Endothelial cell of umbilical vein (primary cell): ENCODE data around the gene SARNP. TPM values are rescaled to one million over a fixed set of nuclear protein-coding genes. Genes with fewer than 3 reads are reported as not detected.

Experiments
- BruUV-seq: library from RNA; stranded (reverse); fragments of 400-500 nt; replicated peaks from 2 replicates; lab custom pipeline; 2021; lab: Mats Ljungman, UMichigan
- CTCF ChIA-PET: fragments of 300-600, 350-600 bp; sonication (Branson Sonifier 250); formaldehyde crosslinking; loops from one replicate; lab custom pipeline; 2021; ENCODE audit warnings: antibody characterized with exemption, inconsistent platforms; lab: Charles Lee
- POLR2A ChIA-PET: fragments of 300-600, 350-600 bp; sonication (Branson Sonifier 250); formaldehyde crosslinking; loops from one replicate; lab custom pipeline; 2021; ENCODE audit warnings: antibody characterized with exemption, inconsistent platforms; lab: Charles Lee
- DNase-seq: peaks from one replicate; pipeline ENCODE4 v3.0.0-alpha.2; 2011; ENCODE audit warnings: low read depth, low spot score
- FAIRE-seq: peaks from 2 replicates; lab custom pipeline; 2011; peaks lifted over from hg19 to GRCh38; lab: Jason Lieb, UNC
- H2AFZ ChIP-seq: 2 replicates; pipeline ENCODE4 v1.6.0; 2012; ENCODE audit warnings: low read depth, low read length, control low read depth, inconsistent platforms
- H3K27ac ChIP-seq: 2 replicates; pipeline ENCODE4 v1.5.1; 2011; ENCODE audit warnings: low read depth, mild to moderate bottlenecking, control low read depth, low read length, moderate library complexity; ENCODE audit not compliant: insufficient read depth
- H3K27me3 ChIP-seq, 2 experiments: 2 replicates each; pipeline versions ENCODE4 v1.6.0 to v1.6.1; 2011; ENCODE audit warnings: low read length in 2 of 2, mixed read lengths in 1 of 2; ENCODE audit not compliant: control insufficient read depth in 2 of 2, insufficient read depth in 2 of 2
- H3K36me3 ChIP-seq, 2 experiments: 2 replicates in 1 of 2; 3 replicates in 1 of 2; pipeline ENCODE4 v1.5.1; 2011; ENCODE audit warnings: low read length in 2 of 2, mild to moderate bottlenecking in 1 of 2, moderate library complexity in 1 of 2; ENCODE audit not compliant: control insufficient read depth in 2 of 2, insufficient read depth in 2 of 2; ENCODE audit errors: extremely low read depth in 1 of 2
- H3K4me1 ChIP-seq: 3 replicates; pipeline ENCODE4 v1.5.1; 2011; ENCODE audit warnings: mild to moderate bottlenecking, low read length; ENCODE audit not compliant: control insufficient read depth, insufficient read depth; ENCODE audit errors: extremely low read depth
- H3K4me2 ChIP-seq: 2 replicates; pipeline ENCODE4 v1.6.1; 2011; ENCODE audit warnings: low read length, control low read depth, mixed read lengths; ENCODE audit not compliant: insufficient read depth
- H3K4me3 ChIP-seq, 3 experiments: fragments of 200-600 bp in 1 of 3; sonication (generic), shearing (Covaris generic) in 1 of 3; replicated peaks in 1 of 3; 2 replicates each; pipeline ENCODE4 v1.5.1; 2011 to 2016; ENCODE audit warnings: control low read depth in 3 of 3, low read length in 3 of 3, mild to moderate bottlenecking in 2 of 3, inconsistent platforms in 1 of 3, low read depth in 1 of 3, moderate library complexity in 1 of 3; ENCODE audit not compliant: insufficient read depth in 1 of 3
- H3K79me2 ChIP-seq: 2 replicates; pipeline ENCODE4 v1.6.0; 2012; ENCODE audit warnings: low read length, inconsistent platforms; ENCODE audit not compliant: control insufficient read depth, insufficient read depth
- H3K9ac ChIP-seq: replicated peaks from 2 replicates; pipeline ENCODE3; 2011; ENCODE audit warnings: low read length, control low read depth; ENCODE audit not compliant: insufficient read depth; ENCODE audit errors: extremely low read depth
- H3K9me1 ChIP-seq: replicated peaks from 3 replicates; pipeline ENCODE4 v1.6.0; 2011; ENCODE audit warnings: mild to moderate bottlenecking, low read length; ENCODE audit not compliant: control insufficient read depth, insufficient read depth; ENCODE audit errors: extremely low read depth
- H3K9me3 ChIP-seq: replicated peaks from 2 replicates; pipeline ENCODE4 v1.5.1; 2012; ENCODE audit warnings: low read length, inconsistent platforms; ENCODE audit not compliant: control insufficient read depth, insufficient read depth
- H4K20me1 ChIP-seq: replicated peaks from 2 replicates; pipeline ENCODE3; 2011; ENCODE audit warnings: mild to moderate bottlenecking, low read length; ENCODE audit not compliant: control insufficient read depth, insufficient read depth; ENCODE audit errors: extremely low read depth
- EZH2 ChIP-seq: IDR thresholded peaks from 2 replicates; pipeline ENCODE4 v1.6.1; 2012; ENCODE audit warnings: borderline replicate concordance, low read depth, mild to moderate bottlenecking, moderate library complexity, low read length, inconsistent platforms; ENCODE audit not compliant: severe bottlenecking
- FOS ChIP-seq: IDR thresholded peaks from 2 replicates; pipeline ENCODE4 v1.6.1; 2011; ENCODE audit warnings: mild to moderate bottlenecking, low read length, moderate library complexity, borderline replicate concordance; ENCODE audit not compliant: insufficient read depth
- GATA2 ChIP-seq: IDR thresholded peaks from 2 replicates; pipeline ENCODE4 v1.7.0; 2011; ENCODE audit warnings: low read depth, mild to moderate bottlenecking, moderate library complexity, mixed read lengths, low read length; ENCODE audit not compliant: insufficient read length, insufficient read depth
- JUN ChIP-seq: IDR thresholded peaks from 2 replicates; pipeline ENCODE4 v1.6.1; 2011; ENCODE audit warnings: borderline replicate concordance, low read depth; ENCODE audit not compliant: insufficient read length, insufficient read depth
- MYC ChIP-seq: IDR thresholded peaks from one replicate; pipeline ENCODE4 v1.6.1; 2011; ENCODE audit warnings: mild to moderate bottlenecking, low read depth, low read length
- POLR2A ChIP-seq: IDR thresholded peaks from 2 replicates; pipeline ENCODE4 v1.6.1; 2012; ENCODE audit warnings: low read depth, mild to moderate bottlenecking, control low read depth, low read length
- POLR2AphosphoS5 ChIP-seq: IDR thresholded peaks from 2 replicates; pipeline ENCODE4 v1.6.1; 2012; ENCODE audit warnings: low read depth, mild to moderate bottlenecking, control low read depth, low read length, moderate library complexity; ENCODE audit not compliant: insufficient read depth
- dilution Hi-C: fragments of 300-500 bp; cut with MboI; formaldehyde crosslinking; loops from one replicate; pipeline ENCODE4 v1.15.0; 2019; ENCODE audit warnings: low sequenced_read_pairs; ENCODE audit not compliant: extremely low pct_ligation_motif_present
- intact Hi-C: fragments of 100-400 bp; cut with micrococcal nuclease; formaldehyde crosslinking; loops from one replicate; pipeline ENCODE4 v1.10.0; 2022
- polyA plus RNA-seq, 4 experiments: library from polyadenylated mRNA; depleted of rRNA in 3 of 4; stranded (reverse) in 3 of 4; unstranded in 1 of 4; fragments of >200 nt; gene quantifications; 2 replicates each; pipeline versions ENCODE4 v1.2.1 to v1.2.3, GENCODE V29; 2011 to 2012; ENCODE audit warnings: missing spikeins in 1 of 4
- total RNA-seq: library from RNA; stranded (reverse); gene quantifications from 2 replicates; pipeline ENCODE4 v1.2.3, GENCODE V29; 2021
- TF ChIP-seq, protein P1 (sequence below), 2 donors: IDR thresholded peaks; 1 replicate in 1 of 2; 2 replicates in 1 of 2; pipeline ENCODE4 v1.5.1; 2011; ENCODE audit warnings: low read length in 2 of 2, mild to moderate bottlenecking in 2 of 2, moderate library complexity in 2 of 2, control low read depth in 1 of 2, inconsistent platforms in 1 of 2, low read depth in 1 of 2; ENCODE audit not compliant: insufficient read depth in 1 of 2; ENCODE audit errors: extremely low read depth in 1 of 2
- TF ChIP-seq, protein P2 (sequence below): IDR thresholded peaks from 2 replicates; pipeline ENCODE4 v1.6.1; 2011; ENCODE audit not compliant: insufficient read depth, insufficient read length

SARNP gene
- total and polyA plus RNA-seq, 2 donors (not counting 3 experiments of a cell fraction or from before 2014, with no cell fraction given) = 88.1 to 101 TPM

DNA sequence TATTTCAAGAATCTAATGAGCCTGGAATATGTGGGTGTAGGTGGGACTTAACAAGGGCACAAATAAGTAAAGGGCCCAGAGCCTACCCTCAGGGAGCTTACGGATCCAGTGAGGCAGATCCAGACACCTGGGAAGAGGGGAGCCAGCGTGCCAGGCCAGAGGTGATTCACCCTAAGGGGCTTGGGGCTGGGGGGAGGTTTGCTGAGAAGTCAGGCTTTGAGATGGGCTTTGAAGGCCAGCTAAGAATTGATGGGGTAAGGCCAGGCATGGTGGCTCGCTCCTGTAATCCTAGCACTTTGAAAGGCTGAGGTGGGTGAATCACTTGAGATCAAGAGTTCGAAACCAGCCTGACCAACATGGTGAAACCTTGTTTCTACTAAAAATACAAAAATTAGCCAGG is 25.9 kb upstream of the SARNP start:
- no peak overlapping the region for H3K4me3 ChIP-seq
- H3K4me2 ChIP-seq = no peak overlapping the region
- H3K79me2 ChIP-seq = no peaks in the 10 kb centered on the region
- intact Hi-C loops = no loop called here
- no peaks in the 10 kb centered on the region for H3K27me3 ChIP-seq
- H3K9ac ChIP-seq = no peak overlapping the region
- no peak overlapping the region for H2AFZ ChIP-seq
- no peak for DNase-seq
- H3K4me1 ChIP-seq = peaks cover 16% of the 10 kb centered on the region
- no peak for FAIRE-seq
- no peaks in the 10 kb centered on the region for H3K9me1 ChIP-seq
- H4K20me1 ChIP-seq = no peaks in the 10 kb centered on the region
- BruUV-seq = no TSS peak
- dilution Hi-C loops = no loop called here
- no peaks in the 10 kb centered on the region for H3K36me3 ChIP-seq
- no peak for TF ChIP-seq GATA2
- TF ChIP-seq JUN = no peak
- TF ChIP-seq MYC = no peak
- TF ChIP-seq, protein P1, sequence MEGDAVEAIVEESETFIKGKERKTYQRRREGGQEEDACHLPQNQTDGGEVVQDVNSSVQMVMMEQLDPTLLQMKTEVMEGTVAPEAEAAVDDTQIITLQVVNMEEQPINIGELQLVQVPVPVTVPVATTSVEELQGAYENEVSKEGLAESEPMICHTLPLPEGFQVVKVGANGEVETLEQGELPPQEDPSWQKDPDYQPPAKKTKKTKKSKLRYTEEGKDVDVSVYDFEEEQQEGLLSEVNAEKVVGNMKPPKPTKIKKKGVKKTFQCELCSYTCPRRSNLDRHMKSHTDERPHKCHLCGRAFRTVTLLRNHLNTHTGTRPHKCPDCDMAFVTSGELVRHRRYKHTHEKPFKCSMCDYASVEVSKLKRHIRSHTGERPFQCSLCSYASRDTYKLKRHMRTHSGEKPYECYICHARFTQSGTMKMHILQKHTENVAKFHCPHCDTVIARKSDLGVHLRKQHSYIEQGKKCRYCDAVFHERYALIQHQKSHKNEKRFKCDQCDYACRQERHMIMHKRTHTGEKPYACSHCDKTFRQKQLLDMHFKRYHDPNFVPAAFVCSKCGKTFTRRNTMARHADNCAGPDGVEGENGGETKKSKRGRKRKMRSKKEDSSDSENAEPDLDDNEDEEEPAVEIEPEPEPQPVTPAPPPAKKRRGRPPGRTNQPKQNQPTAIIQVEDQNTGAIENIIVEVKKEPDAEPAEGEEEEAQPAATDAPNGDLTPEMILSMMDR (IDR thresholded peaks at IDR 0.05; ENCODE audit: extremely low read depth in 1 of 2, insufficient read depth in 1 of 2, low read depth in 1 of 2, low read length in 2 of 2) = no peak
- TF ChIP-seq POLR2AphosphoS5 = no peak
- no peak for TF ChIP-seq FOS
- TF ChIP-seq POLR2A = no peak
- no peak for TF ChIP-seq EZH2
- TF ChIP-seq, protein P2, sequence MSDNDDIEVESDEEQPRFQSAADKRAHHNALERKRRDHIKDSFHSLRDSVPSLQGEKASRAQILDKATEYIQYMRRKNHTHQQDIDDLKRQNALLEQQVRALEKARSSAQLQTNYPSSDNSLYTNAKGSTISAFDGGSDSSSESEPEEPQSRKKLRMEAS = no peak
- H3K9me3 ChIP-seq = no peaks in the 10 kb centered on the region
- ChIA-PET CTCF (interaction anchor here (0.9 to 2.6 kb wide), 3 partner anchors 13 to 97 kb away, joined by 3 to 7 read pairs (median 4); partner anchors contain the start of gene DGKA), POLR2A (no interaction called here)
- H3K27ac ChIP-seq = no peak overlapping the region
